ENCODE measurements around the gene USP40.

Gene USP40

DNA sequence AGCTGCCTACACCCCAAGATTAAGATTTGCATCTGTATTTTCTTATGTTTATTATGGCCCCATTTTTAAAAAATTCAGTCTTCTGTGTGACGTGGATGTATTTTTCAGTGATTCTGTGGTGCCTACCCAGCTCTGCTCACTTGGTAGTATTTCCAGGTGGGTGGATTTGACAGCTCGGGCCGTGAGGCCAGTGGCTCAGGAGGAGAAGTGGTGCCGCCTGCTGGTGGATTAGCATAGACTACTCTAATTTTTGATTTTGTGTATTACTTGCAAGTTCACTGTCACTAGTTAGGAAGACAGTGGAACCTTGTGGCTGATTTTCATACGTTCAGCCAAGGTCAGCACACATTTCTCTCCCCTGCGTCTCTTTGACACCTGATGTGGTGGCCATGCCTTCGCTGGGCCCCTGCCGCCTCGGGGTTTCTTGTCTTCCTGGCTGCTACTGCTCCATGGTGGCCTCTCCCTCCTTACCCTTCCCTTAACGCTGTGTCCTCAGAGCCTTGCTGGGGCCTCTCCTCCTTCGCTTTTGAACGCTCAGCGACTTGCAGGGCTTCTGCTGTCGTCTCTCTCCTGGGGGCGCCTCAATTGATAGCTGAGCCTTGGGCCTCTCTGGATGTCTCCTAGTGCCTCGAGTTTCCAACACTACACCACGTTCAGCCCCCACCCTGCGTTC is 122.9 kb downstream of the USP40 start:
- peak; percentile 55 for DNase-seq (ENCODE audit: low read depth, low spot score)

GRCh38 chr2:233442028-233442310 is 124.6 kb downstream of the USP40 start:
- no peak for DNase-seq (ENCODE audit: low read depth, low spot score)

GRCh38 chr2:233441161-233442027 is 125.2 kb downstream of the USP40 start:
- no peak for DNase-seq (ENCODE audit: low read depth, low spot score)

DNA sequence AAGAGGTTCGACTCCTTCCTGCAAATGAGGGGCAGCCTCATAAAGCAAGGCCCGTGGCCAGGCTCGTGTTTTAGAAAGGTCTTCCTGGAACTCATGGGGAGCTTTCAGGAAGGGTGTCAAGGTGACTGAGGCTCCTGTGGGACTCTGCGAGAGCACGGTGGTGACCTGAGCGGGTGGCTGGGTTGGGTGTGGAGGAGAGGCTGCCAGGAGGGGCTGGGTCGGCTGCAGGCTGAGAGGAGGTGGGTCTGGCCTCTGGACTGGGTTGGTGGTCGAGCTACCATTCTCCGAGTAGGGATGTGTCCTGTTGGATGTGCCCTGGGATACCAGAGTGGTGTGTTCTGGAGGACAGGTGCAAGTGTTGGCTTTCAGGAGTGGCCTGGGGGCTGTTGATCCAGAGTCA is 125.9 kb downstream of the USP40 start:
- no peak for DNase-seq (ENCODE audit: low read depth, low spot score)

DNA sequence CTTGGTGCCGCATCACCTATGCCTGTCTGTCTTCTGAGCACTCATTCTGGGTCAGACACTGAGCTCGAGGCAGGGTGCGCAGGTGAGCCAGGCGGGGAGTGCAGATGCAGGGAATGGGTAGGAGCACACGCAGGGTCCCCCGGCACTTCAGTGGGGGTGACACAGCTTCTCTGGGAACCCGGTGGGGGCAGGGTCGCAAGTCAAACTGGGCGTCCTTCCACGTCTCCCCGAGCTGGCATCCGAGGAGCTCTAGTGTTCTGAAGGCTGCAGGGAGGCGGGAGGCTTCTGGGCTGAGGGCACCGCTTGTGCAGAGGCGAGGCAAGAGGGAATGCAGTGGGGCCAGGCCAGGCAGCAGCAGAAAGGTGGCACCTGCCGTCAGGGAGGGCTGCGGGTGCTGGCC is 126.3 kb downstream of the USP40 start:
- DNase-seq (ENCODE audit: low read depth, low spot score), result no peak

- DNase-seq (ENCODE audit: low read depth, low spot score), result no peak
Measured at GRCh38 chr2:233439191-233439590, 127.4 kb downstream of the USP40 start.

GRCh38 chr2:233438573-233439147 is 127.9 kb downstream of the USP40 start:
- no peak for DNase-seq (ENCODE audit: low read depth, low spot score)

DNA sequence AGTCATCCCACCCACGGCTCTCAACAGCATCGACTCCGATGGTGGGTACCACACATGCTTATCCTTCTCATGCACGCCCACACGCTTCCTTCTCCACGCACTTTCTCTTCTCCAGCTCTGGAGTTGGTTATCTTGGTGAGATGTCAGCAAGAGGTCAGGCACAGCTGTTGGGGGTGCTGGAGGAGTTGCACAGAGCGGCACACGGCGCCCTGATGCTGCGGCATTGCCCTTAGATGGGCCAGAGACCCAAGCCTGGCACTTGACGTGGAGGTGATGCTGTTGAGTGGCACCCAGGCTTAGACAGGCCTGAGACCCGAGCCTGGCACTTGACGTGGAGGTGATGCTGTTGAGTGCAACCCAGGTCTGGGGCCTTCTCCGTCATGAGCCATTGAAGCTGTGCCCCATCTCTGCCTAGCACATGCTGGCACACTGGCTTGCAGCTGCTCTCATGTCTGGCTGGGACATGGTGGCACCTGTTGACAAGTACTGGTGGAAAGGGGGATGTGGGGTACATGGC is 129.1 kb downstream of the USP40 start:
- DNase-seq (ENCODE audit: low read depth, low spot score), result no peak

- no peak for DNase-seq (ENCODE audit: low read depth, low spot score)
Measured at GRCh38 chr2:233436691-233437438, 129.7 kb downstream of the USP40 start.

DNA sequence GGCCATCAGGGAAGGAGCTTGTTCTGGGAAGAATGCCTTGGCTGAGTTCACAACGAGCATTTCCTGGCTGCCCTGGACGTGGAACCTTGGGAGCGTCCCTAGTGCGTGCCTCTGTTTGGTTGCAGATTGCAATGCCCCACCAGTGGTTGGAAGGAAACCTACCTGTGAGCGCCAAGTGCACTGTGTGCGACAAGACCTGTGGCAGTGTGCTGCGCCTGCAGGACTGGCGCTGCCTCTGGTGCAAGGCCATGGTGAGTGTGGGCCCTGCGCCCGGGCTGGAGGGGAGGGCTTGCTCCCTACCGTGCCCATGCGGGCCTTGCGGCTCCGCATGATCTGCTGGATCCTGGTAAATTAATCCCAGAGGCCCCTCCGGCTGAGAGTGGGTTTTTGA is 130.4 kb downstream of the USP40 start:
- no peak for DNase-seq (ENCODE audit: low read depth, low spot score)

- DNase-seq (ENCODE audit: low read depth, low spot score), result no peak
Measured at GRCh38 chr2:233435436-233436190, 131.0 kb downstream of the USP40 start.

DNA sequence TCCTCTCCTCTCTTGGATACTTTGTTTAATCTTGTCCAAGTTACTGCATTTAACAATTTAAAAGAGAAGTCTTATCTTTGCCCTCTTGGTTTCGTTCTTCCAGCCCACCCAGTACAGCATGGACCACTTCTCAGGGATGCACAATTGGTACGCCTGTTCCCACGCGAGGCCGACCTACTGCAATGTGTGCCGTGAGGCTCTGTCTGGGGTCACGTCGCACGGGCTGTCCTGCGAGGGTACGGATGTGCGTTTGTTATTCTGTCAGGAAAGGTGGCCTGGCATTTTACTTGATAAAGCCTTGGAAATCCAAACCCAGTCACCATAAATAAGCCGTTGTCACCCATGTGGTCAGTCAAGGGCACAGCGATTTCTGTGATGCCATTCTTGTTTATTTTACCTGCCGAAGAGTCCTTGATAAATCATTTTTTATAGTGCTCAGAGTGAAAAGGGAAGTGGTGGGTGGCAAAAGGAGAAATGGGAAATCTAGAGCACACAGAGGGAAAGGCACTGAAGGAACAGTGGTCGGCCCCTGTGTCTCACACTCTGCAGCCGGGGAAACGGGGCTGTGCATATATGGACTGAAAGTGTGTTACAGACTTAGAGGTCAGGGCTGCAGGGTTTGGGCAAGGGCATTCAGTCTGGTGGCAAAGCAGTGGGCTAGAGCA is 131.8 kb downstream of the USP40 start:
- DNase-seq (ENCODE audit: low read depth, low spot score), result no peak

GRCh38 chr2:233433794-233434193 is 132.8 kb downstream of the USP40 start:
- DNase-seq (ENCODE audit: low read depth, low spot score), result no peak

GRCh38 chr2:233433029-233433428 is 133.6 kb downstream of the USP40 start:
- DNase-seq (ENCODE audit: low read depth, low spot score), result no peak

- DNase-seq (ENCODE audit: low read depth, low spot score), result no peak
Measured at GRCh38 chr2:233430651-233431050, 135.9 kb downstream of the USP40 start.

- no peak for DNase-seq (ENCODE audit: low read depth, low spot score)
Measured at GRCh38 chr2:233430081-233430480, 136.5 kb downstream of the USP40 start.

- DNase-seq (ENCODE audit: low read depth, low spot score), result no peak
Measured at GRCh38 chr2:233429175-233429897, 137.2 kb downstream of the USP40 start.

DNA sequence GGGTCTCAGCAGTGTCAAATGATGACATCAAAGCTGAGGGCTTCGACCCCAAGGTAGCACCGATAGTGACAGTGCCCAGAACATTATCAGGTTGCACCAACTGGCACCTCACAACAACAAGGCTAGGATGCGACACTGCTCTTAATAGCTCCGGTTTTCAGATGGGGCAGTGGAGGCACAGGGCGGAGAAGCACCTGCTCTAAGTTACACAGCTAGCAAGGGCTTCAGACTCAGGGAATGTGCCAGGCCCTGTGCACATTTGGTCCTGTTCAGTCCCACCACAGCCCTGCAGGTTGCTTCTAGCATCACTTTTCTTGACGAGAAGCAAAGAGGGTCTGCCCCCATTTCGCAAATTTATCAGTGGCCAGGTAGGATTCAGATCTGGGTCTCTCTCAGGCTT is 138.1 kb downstream of the USP40 start:
- no peak for DNase-seq (ENCODE audit: low read depth, low spot score)

DNA sequence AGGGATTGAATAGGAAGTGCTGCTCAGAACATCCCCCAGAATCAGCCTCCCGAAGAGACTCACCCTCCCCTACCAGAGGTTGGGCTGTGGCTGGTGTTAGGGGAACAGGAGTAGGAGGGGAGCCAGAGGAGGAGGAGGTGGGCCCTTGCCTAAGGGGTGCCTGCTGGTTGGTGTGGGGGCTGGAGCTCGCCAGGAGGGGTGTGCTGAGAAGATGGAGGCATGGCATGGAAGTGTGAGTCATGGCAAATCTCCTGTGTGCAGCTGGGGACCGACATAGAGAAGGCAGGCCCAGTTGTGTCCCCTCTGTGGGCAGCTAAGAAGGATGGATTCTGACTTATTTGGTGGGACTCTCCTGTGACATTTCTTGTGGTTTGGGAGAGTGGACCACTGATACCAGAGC is 138.6 kb downstream of the USP40 start:
- DNase-seq (ENCODE audit: low read depth, low spot score), result no peak
